ENCODE data around the gene TAF3.

TAF3 gene

DNA sequence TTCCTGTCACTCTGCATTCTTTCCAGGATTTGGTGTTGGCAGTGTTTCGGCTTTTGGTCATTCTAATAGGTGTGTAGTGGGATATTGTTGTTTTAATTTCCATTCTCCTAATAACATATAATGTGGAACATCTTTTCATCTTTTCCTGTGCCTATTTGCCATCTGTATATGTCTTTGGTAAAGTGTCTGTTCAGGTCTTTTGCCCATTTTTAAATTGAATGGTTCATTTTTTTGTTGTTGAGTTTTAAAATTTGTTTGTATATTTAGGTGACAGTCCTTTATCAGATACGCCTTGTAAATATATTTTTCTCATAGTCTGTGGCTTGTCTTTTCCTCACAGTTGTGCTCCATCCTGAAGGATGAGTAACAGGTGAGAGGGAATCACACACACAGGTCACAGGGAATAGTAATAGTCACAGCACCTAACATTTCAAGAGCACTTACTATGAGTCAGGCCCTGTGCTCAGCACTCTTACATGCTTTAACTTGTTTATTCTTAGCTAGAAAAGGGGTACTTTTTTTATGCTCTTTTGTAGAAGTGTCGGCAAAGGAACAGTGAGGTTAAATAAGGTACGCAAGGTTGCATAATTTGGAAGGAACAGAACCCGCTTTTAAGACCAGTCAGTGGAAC is 119.1 kb downstream of the TAF3 start:
- no peak for DNase-seq (ENCODE audit: low spot score)

DNA sequence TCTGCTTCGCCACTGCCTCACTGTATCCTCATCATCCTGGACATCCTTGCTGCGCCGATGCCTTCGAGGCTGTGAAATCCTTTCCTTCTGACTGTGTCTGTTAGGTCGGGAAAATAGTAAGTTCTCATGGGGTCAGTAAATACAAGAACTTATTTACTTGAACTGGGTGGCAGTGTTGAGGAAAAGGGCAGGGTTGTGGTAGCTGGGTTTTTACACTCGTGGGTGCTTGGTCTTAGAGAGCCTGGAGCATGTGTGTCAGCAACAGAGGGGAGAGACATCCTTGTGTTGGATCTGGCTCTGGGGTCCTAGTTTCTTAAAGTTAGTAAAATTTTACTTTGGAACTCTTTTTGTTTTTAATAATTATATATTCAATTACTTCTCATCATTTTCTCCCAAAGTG is 123.3 kb downstream of the TAF3 start:
- DNase-seq (ENCODE audit: low spot score) = no peak

DNA sequence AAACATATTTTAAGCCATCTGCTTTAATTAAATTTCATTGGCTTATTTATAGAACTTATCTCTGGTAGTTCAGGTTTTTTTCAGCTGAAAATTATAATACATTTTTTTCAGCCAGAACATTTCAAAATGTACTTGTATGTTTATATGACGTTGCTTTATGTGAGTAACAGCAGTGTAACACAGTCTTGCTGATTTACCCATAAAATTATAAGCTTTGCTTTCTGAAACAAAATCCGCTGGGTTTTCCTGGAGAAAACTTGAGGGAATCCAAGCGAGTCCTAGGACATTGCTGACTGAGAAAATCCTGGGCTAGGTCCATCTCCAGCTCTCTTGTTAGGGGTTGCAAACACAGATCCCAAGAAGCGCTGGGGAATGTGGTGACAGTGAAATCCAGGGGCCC is 124.0 kb downstream of the TAF3 start:
- no peak for DNase-seq (ENCODE audit: low spot score)

DNA sequence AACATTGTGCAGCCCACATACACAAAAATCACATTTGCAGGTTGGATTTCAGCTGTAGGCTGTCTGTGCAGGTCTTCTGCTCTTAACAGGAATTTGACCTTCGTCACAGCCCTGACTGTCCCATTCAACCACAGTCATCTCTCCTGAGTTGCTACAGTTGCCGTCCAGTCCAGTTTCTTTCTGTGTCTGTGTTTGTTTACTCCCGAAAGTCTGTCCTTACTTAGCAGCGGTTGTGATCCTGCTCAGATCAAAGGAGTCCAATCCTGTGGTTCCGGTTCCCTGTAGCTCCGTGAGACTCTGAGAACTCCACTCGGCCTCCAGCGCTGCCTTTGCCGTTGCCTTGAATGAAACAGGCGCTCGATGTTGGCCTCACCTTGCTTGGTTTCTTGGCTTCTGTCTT is 124.6 kb downstream of the TAF3 start:
- no peak for DNase-seq (ENCODE audit: low spot score)

DNA sequence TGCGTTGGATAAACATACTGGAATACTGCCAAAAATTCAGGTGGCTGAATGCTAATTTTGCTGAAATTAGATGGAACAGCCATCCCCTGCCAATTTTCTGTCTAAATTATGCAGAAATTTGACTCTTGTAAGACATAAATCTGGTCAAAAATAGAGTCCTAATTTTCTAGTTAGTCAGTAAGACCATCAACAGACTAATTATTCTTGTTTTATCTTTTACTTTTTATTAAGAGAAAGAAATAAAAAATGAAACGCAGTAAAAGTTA is 125.8 kb downstream of the TAF3 start:
- DNase-seq (ENCODE audit: low spot score) = no peak

DNA sequence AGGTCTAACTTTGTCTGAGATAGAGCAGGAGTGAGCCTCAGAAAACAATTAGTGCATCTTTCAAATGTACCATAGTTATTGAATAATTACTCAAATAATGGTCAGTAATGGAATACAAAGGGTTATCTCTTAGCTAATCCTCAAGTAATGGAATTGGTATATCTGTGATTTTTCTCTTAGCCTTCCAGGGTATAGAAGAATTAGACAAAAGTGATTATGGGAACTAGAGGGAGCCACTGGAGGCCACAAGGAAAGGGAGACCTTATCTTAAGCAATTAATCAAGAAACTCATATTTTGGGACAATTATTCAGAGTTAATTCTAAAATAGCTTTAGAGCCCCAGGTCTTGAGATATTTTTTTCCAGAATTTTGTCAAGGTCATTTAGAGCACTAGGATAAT is 126.2 kb downstream of the TAF3 start:
- DNase-seq (ENCODE audit: low spot score) = no peak

DNA sequence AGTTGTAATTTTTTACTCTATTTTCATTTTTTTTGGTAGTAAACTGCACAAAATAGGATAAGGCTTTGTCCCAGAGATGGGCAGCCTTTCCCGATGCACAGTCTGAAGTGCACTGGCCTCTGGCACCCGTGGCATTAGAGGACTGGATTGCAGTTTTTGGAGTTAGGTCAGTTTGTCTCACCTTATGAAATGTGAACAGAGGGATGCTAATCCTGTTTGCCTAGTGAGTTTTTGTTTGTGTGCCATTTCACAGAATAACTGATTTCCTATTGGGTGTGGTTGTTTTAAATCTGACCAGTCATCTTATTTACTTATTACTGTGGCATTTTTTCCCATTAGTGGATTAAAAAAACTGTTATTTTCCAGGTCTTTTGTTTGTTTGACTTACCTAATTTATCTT is 126.7 kb downstream of the TAF3 start:
- DNase-seq (ENCODE audit: low spot score) = no peak

DNA sequence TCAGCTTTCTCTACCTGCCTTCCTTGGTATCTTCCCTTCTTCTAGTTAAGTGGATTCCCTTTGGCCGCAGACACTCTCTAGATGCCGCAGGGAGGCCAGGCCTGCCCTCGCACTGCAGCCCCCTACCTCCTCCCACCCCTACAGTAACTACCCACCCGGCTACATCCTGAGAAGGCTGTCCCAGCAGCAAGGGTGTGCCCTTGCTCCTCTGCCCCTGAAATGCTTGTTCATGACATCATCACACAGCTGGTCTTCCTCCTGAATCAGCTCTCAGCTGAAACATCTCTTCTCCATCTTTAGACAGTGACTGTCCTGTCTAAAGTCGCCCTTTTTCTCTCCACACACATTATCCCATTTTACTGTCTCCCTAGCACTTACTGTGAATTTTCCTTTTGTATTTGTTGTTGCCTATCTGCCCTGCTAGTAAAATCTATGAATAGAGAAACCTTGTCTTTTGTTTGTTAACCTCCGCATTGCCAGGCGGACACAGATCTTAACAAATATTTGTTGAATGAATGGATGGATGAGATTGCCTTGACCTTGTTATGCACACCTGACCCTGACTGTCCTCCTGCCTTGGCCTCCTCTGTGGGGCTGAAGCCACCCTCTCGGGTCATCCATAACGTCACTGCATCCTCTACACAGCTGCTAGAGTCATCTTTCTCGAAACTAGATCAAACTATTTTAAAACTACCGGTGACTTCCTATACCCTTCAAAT is 127.3 kb downstream of the TAF3 start:
- DNase-seq (ENCODE audit: low spot score) = peak; percentile 58

DNA sequence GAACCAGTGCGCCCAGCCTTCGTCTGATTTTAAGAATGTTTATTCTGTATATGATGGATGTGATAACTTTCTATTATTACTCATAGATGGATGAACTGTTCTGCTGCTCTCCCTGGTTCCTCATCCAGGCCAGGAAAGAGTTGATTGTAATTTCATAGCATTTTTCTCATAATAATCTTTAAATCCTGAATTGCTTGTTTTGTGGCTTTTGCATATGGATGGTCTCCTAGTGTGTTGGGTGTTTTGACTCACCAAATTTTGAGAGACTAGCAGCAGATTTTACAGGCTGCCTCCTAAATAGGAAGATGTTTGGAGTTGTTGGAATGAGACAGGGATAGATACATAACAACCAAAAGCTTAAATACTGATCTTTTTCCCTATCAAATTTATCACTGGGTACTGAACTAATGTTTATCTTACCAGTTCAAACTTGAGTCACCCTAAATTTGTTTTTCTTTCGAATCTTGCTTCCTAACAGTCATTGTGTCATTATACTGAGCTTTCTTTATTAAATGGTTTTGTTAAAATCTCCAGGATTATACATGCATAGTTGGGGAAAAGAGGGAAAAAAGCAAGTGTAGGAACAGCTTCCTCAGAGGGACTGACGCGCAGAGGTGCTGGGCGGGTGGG is 130.2 kb downstream of the TAF3 start:
- DNase-seq (ENCODE audit: low spot score) = no peak

DNA sequence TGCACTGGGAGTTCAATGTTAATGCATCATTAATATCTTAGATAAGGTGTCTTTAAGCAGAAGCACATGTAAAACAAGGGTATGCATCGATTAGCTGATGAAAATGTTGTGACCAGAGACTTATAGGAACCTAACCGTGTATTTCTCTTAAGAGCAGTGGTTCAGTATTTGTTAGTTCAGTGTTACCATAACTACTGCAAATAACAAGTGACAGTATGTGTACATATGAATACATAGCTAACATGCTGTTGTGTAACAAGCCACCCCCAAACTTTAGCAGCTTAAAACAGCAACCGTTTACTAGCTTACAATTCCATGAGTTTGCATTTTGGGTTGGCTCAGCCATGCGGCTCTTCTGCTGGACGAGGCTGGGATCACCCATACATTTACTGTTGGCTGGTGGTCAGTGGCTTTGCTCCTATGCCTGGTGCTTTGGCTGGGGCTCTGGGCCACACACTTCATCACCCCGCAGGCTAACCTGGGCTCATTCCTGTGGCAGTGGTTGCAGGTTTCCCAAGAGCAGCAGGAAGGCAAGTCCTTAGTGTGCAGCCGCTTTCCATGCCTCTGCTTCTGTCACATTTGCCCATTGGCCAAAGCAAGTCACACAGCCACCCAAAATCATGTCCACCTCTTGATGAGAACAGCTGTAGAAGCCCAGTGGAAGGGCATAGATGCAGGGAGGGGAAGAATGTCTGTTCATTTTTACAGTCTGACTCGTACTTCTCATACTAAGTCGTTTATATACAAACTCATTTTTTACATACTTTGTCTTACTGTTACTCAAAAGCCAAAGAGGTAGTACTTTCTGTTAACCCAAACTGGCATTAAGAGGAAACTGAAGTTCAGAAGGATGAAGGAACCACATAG is 132.9 kb downstream of the TAF3 start:
- peak; percentile 43 for DNase-seq (ENCODE audit: low spot score)

DNA sequence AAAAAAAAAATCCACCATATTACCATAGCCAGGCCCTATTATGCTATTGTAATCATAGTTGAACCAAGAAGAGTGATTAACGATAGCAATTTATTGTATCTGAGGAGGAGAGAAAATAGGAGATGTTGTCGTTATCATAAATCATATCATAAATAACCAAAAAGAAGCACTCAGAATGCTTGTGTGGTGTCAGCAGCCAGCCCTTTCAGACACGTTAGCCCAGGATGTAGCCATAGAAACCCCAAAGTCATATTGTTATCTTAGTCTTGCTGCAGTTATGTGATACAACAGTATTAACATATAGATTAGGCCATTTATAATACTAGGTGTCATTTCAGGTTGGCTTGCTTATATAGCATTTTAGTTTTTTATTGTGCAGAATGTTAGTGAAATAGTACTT is 134.0 kb downstream of the TAF3 start:
- no peak for DNase-seq (ENCODE audit: low spot score)

DNA sequence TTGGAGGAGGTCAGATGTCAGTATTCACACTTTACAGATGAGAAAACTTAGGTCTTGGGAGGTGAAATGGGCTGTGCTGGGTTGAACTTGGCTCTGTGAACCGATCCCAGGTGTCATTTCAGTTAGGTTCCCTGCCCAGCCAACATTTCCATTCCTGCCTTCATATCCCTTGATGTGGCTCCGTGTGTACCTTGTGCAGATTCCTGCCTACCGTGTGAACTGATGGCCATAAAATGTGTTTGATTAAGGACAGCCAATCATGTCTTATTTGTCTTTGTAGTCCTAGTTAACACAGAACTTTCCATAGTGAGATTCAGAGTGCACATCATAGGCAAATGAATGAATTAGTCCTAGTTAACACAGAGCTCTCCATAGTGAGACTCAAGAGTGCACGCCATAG is 135.1 kb downstream of the TAF3 start:
- no peak for DNase-seq (ENCODE audit: low spot score)

DNA sequence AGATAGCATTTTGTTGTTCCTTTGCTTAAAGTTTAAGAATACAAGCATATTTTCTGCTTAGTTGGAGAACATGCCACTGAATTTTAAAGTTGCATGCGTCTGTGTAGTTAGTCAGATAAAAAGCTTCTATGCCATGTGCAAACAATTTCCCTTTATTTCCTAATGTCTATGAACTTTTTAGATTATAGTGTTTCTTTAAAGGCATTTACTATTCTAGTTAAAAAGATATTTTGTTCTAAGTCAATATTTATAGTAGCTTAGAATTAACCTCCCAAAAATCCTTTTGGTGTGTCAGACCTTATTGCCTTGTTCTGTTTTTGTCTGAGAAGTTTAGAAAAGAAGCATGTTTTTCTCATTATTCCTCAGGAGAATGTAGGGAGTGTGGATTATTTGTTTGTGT is 137.1 kb downstream of the TAF3 start:
- no peak for DNase-seq (ENCODE audit: low spot score)

DNA sequence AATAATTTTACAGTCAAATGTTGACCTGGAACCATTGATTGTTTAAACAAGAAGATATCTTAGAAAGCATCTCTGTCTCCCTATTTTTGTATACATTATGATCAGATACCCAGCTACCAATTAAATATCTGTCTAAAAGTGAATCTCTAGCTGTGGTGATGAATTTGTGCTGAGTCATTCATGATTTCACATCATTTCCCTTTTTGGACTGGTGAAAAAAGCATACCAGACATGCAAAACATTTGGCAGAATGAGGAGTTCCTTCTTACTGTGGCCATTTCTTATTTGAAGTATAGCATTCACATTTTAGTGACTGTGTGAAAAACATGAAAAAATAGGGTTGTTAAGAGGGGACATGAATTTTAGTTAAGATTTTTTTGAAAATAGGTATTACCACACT is 138.2 kb downstream of the TAF3 start:
- peak; percentile 84 for DNase-seq (ENCODE audit: low spot score)

DNA sequence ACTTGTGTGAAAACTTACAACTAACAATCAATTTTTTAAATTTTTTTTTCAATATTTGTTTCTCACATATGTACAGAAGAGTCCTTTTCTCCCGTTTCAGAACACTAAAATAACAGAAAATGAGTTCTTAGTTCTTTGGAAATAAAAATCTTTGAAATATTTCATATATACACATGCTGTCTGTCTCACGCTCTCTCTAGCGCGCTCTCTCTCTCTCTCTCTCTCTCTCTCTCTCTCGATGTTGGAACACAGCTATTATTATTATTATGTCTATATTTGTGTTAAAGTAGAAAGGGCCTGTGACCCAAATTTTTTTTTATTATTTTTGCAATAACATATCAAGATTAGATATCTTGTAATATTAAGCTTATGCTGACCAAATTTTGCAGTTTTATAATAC is 139.3 kb downstream of the TAF3 start:
- DNase-seq (ENCODE audit: low spot score) = no peak

DNA sequence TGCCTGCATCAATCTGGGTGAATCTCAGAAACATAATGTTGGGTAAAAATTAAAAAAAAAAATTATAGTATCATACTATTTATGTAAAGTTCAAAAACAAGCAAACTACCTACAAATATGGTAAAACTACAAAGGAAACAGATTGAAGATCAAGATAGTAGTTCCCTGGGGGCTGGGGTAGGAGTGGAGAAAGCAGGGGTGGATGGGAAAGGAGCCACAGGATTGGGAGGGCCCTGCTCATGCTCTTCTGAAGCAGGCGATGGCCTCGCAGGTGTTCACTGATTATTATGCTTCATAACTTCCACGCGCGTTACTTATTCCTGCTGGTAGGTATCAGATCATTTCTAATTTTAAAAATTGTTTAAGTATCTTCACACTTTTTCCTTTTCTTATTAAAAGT is 140.1 kb downstream of the TAF3 start:
- no peak for DNase-seq (ENCODE audit: low spot score)

DNA sequence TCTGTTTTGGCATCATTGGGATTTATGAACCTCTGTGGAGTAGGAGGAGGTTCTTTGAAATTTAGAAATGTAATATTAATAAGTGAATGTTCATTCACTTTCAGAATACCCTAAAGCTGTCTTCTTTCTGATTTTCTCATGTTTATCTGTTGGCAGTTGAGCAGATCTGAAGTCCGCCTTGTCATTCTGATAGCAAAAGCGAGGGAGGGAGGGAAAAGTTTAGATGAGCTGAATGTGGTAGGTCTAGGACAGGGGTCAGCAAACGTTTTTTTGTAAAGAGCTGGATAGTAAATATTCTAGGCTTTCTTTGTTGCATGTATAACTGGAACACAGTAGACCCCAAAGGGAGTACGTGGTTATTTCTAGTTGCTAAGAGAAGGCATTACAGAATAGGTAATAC is 141.8 kb downstream of the TAF3 start:
- DNase-seq (ENCODE audit: low spot score) = no peak

DNA sequence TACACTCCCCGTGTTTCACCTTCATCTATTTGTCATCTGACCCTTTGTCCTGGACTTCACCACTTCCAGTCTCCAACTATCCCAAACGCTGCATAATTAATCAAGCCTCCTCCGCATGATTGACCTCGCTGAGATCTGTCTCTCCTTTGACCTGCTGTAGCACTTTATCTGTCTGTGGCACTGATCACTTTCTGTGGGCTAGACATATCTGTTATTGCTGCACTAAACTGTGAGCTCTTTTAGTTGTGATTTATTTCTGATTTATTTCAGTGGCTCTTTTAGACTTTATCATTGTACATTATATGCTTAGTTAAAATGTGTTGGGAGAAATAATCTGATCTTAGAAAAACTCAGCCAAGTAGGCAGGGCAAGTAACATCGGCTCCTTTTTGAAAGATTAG is 144.3 kb downstream of the TAF3 start:
- DNase-seq (ENCODE audit: low spot score) = no peak

DNA sequence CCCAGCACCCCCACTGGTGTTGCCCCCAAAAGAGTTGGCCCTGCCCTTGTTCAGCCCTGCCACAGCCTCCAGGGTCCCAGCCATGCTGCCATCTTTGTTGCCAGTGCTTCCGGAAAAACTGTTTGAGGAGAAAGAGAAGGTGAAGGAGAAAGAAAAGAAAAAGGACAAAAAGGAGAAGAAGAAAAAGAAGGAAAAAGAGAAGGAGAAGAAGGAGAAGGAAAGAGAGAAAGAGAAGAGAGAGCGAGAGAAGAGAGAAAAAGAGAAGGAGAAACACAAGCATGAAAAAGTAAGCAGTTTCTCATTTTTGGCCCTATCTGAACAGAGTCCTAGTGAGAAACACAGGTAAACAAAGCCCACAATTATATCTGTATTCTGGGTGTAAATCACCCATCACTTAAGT is 147.2 kb downstream of the TAF3 start:
- DNase-seq (ENCODE audit: low spot score) = no peak

DNA sequence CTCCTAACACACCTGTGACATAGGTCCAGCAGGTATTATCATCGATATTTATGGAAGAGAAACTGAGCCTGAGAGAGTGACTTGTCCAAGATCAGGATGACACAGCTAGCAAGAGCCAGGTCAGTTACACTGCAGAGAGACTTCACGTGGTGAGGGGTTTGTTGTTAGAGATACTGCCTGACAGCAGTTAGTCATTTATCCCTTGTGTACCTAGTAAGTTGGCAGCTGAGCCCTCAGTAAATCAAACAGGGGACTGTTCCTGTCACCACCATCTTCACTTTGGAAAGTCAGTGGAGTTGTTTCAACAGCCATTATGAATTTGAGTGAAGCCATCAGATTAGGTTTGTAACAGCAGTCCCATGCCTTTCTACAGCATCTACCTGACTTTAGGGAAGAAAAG is 148.7 kb downstream of the TAF3 start:
- DNase-seq (ENCODE audit: low spot score) = no peak

DNA sequence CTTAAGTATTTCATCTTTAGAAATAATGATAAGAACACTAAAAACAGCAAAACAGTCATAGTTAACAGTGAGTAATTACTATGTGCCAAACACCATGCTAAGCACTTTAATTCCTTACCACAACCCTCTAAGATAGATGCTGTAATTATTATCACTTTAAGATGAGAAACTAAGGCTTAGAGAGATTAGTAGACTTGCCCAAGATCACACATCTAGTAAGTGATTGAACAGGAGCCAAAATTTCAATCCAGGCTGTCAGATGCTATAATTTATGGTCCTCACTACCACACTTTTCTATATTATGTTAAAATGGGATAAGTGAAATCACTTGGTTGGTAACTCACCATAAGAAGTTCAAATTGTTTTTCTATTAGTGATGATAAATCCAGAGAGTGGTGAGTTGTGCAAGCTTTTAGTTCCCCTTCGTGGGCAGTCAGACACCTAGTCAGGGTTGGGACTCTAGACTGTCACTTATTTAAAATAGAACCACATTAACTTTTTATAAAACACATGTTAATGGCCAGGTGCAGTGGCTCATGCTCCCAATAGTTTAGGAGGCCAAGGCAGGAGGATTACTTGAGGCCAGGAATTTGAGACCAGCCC is 150.3 kb downstream of the TAF3 start:
- no peak for DNase-seq (ENCODE audit: low spot score)

DNA sequence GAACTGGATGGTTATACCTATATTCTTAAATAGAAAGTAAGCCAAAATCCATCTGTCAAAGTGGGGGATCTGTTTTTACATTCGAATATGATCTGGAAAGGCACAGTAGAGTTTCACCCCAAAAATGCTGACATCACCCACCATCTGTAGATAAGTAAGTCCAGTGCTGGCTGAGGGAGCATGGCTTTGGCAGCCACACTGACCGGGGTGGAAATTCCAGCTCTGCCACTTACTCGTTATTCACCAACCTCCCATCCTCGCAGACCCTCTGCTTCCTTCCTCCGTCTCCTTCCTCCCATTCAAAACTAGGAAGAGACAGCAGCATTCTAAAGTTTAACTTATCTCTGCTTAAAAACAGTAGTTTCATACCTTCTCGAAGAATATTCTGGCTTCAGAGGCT is 151.3 kb downstream of the TAF3 start:
- no peak for DNase-seq (ENCODE audit: low spot score)

DNA sequence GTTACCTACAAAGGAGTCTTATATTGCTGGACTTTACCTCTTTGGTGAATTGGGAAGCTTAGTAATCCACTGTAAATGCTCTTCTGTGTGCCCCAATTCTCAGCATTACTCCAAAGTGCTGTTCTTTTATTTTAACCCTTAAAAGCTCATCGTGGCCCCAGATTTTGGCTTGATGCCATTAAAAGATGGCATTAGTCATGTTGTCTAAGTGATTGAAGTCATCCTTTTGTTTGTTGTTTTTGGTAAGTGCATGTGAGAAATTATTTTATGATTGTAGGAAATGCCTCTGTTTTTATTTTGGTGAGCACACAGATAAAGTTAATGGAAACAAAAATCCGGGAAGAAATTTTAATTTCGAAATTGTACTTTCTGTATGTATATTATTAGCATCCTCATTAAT is 153.6 kb downstream of the TAF3 start:
- no peak for DNase-seq (ENCODE audit: low spot score)
